Duodenal mucosa (tissue), 2 donors: ENCODE data around the gene BCAS4.

Experiments
- H3K27ac ChIP-seq: one replicate; pipeline ENCODE4 v1.7.0; 2013; ENCODE audit warnings: low read depth, low read length
- H3K27me3 ChIP-seq, 2 donors: one replicate each; pipeline ENCODE4 v1.7.0; 2013; ENCODE audit warnings: low read length in 2 of 2, control low read depth in 1 of 2; ENCODE audit not compliant: insufficient read depth in 2 of 2, control insufficient read depth in 1 of 2
- H3K36me3 ChIP-seq, 2 donors: one replicate each; pipeline ENCODE4 v1.7.0; 2013; ENCODE audit warnings: low read length in 2 of 2, control low read depth in 1 of 2; ENCODE audit not compliant: insufficient read depth in 2 of 2, control insufficient read depth in 1 of 2
- H3K4me1 ChIP-seq, 2 donors: one replicate each; pipeline ENCODE4 v1.7.0; 2013; ENCODE audit warnings: low read length in 2 of 2, control low read depth in 1 of 2; ENCODE audit not compliant: insufficient read depth in 2 of 2, control insufficient read depth in 1 of 2
- H3K4me3 ChIP-seq, 2 donors: one replicate each; pipeline ENCODE4 v1.7.0; 2013; ENCODE audit warnings: low read length in 2 of 2, low read depth in 1 of 2
- H3K9ac ChIP-seq, 2 donors: one replicate each; pipeline ENCODE4 v1.7.0; 2013; ENCODE audit warnings: low read length in 2 of 2, low read depth in 1 of 2
- H3K9me3 ChIP-seq, 2 donors: one replicate each; pipeline ENCODE4 v1.7.0; 2013; ENCODE audit warnings: low read length in 2 of 2, control low read depth in 1 of 2; ENCODE audit not compliant: control insufficient read depth in 1 of 2

The BCAS4 gene

DNA sequence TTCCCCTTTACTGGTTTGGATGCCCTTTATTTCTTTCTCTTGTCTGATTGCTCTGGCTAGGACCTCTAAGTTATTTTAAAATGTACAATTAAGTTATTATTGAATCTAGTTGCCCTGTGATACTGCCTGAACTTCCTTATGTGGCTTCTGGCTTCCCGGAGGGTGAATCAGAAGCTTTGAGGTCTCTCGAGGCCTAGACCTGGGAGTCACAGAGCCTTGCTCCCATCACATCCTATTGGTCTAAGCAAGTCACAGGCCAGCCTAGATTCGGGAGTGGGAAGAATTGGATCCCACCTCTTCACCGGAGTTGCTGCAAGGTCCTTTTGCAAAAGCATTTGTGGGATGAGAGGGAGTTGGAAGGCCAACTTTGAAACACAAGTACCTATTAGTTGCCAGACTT is 15.2 kb downstream of the BCAS4 start:
- Histone ChIP-seq H3K9me3 (no peaks in the 10 kb centered on the region), H3K27me3 (no peaks in the 10 kb centered on the region), H3K36me3 (no peaks in the 10 kb centered on the region), H3K27ac (no peak overlapping the region), H3K4me1 (peaks cover 0 to 6% of the 10 kb centered on the region in 2 donors), H3K4me3 (no peak overlapping the region), H3K9ac (no peak overlapping the region)

- H3K9me3 ChIP-seq, result no peaks in the 10 kb centered on the region
- H3K4me1 ChIP-seq, result peaks cover 0 to 11% of the 10 kb centered on the region in 2 donors
- no peak overlapping the region for H3K27ac ChIP-seq
- no peak overlapping the region for H3K4me3 ChIP-seq
- no peaks in the 10 kb centered on the region for H3K27me3 ChIP-seq
- H3K36me3 ChIP-seq, result no peaks in the 10 kb centered on the region
- no peak overlapping the region for H3K9ac ChIP-seq
Observed at GRCh38 chr20:50810842-50811241, 16.0 kb downstream of the BCAS4 start.

DNA sequence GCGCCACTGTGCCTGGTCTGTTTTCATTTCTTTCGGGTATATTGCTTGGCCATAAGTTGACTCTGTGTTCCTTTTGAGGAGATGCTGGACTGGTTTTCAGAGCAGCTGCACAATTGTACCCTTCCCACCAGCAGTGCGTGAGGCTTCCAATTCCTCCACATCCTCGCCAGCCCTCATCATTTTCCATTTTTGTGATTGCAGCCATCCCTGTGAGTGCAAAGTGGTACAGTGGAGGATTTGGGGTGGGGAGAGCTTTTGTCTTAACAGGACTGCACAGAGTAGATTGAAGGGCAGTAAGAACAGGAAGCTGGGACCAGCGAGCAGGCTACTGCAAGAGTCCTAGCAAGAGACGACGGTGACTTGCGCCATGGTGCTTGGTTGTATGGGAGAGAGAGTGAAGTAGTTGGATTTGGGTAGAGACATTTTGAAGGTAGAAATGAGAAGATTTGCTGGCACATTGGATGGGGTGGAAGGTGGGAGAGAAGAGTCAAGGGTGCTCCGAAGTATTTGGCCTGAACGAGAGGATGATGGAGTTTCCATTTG is 18.3 kb downstream of the BCAS4 start:
- H3K9ac ChIP-seq, result no peak overlapping the region
- H3K27me3 ChIP-seq, result no peaks in the 10 kb centered on the region
- no peak overlapping the region for H3K27ac ChIP-seq
- no peaks in the 10 kb centered on the region for H3K36me3 ChIP-seq
- H3K4me3 ChIP-seq, result no peak overlapping the region
- H3K9me3 ChIP-seq, result no peaks in the 10 kb centered on the region
- H3K4me1 ChIP-seq, result peaks cover under 1 to 14% of the 10 kb centered on the region in 2 donors

DNA sequence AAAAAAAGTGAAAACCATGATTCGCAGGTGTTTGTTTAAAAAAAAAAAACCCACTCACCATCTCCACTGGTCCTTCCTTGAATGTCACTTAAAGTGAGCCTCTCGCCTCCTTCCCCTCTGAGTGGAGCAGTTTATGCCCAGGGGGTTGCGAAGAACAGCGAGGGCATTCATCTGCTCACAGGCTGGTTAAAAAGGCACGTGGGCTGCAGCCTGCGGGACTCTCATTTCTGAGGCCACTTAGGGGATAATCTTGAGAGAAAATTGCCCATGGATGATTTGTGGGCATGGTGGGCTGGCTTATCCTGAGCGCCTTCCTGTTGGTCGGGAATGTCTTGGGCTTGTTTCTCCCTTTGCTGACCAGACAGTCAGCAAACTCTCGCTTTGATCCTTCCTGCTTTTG is 18.9 kb downstream of the BCAS4 start:
- Histone ChIP-seq H3K9me3 (no peaks in the 10 kb centered on the region), H3K9ac (no peak overlapping the region), H3K27me3 (no peaks in the 10 kb centered on the region), H3K36me3 (no peaks in the 10 kb centered on the region), H3K27ac (no peak overlapping the region), H3K4me1 (peaks cover 6 to 20% of the 10 kb centered on the region in 2 donors), H3K4me3 (no peak overlapping the region)

DNA sequence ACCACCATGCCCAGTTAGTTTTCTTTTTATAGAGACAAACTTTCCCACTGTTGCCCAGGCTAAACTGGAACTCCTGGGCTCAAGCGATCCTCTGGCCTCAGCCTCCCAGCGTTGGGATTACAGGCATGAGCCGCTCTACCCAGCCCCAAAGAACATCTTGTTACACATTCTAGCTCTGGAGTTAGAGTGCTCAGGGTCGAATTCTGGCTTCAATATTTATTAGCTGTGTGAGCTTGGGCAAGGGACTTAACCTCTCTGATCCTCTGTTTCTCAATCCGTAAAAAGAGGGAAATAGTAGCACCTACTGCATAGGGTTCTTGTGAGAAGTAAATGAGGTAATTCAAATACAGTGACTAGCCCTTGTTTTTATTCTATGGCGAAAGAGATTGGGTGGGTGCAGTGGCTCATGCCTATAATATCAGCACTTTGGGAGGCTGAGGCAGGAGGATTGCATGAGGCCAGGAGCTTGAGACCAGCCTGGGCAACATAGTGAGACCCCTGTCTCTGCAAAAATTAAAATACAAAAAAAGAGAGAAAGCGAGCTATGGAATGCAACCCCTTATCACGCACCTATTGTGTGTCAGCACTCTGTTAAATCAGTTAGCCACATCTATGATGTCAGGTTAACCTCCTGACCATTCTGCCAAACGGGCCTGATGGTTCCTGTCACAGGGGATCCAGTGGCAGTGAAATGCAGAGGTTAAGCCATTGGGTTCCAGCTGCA is 19.7 kb downstream of the BCAS4 start:
- Histone ChIP-seq H3K4me1 (peaks cover 6 to 20% of the 10 kb centered on the region in 2 donors), H3K27ac (no peak overlapping the region), H3K9me3 (no peaks in the 10 kb centered on the region), H3K4me3 (no peak overlapping the region), H3K9ac (no peak overlapping the region), H3K27me3 (no peaks in the 10 kb centered on the region), H3K36me3 (no peaks in the 10 kb centered on the region)

GRCh38 chr20:50815162-50815989 is 20.5 kb downstream of the BCAS4 start:
- H3K9me3 ChIP-seq, result no peaks in the 10 kb centered on the region
- H3K4me3 ChIP-seq, result no peak overlapping the region
- H3K4me1 ChIP-seq, result peaks cover 6 to 20% of the 10 kb centered on the region in 2 donors
- no peaks in the 10 kb centered on the region for H3K36me3 ChIP-seq
- H3K27ac ChIP-seq, result no peak overlapping the region
- H3K27me3 ChIP-seq, result no peaks in the 10 kb centered on the region
- no peak overlapping the region for H3K9ac ChIP-seq

- no peak overlapping the region for H3K27ac ChIP-seq
- no peaks in the 10 kb centered on the region for H3K36me3 ChIP-seq
- H3K4me1 ChIP-seq, result peaks cover 14 to 30% of the 10 kb centered on the region in 2 donors
- no peaks in the 10 kb centered on the region for H3K9me3 ChIP-seq
- no peak overlapping the region for H3K9ac ChIP-seq
- no peaks in the 10 kb centered on the region for H3K27me3 ChIP-seq
- no peak overlapping the region for H3K4me3 ChIP-seq
Observed at GRCh38 chr20:50817776-50818172, 22.9 kb downstream of the BCAS4 start.

GRCh38 chr20:50819349-50819748 is 24.5 kb downstream of the BCAS4 start:
- Histone ChIP-seq H3K36me3 (no peaks in the 10 kb centered on the region), H3K4me1 (peaks cover 18 to 30% of the 10 kb centered on the region in 2 donors), H3K27ac (no peak overlapping the region)

GRCh38 chr20:50820515-50821256 is 25.8 kb downstream of the BCAS4 start:
- H3K27me3 ChIP-seq, result no peaks in the 10 kb centered on the region
- H3K9ac ChIP-seq, result no peak overlapping the region
- H3K9me3 ChIP-seq, result no peaks in the 10 kb centered on the region
- H3K36me3 ChIP-seq, result no peaks in the 10 kb centered on the region
- peaks cover 18 to 21% of the 10 kb centered on the region in 2 donors for H3K4me1 ChIP-seq
- H3K4me3 ChIP-seq, result no peak overlapping the region
- H3K27ac ChIP-seq, result no peak overlapping the region

More at GRCh38 chr20:50819349-50819748, 24.5 kb downstream of the BCAS4 start:
- no peak overlapping the region for H3K4me3 ChIP-seq
- no peak overlapping the region for H3K9ac ChIP-seq
- no peaks in the 10 kb centered on the region for H3K9me3 ChIP-seq
- H3K27me3 ChIP-seq, result no peaks in the 10 kb centered on the region
